ENCODE measurements around the gene MADD. TPM values are rescaled to one million over a fixed set of nuclear protein-coding genes. Genes with fewer than 3 reads are reported as not detected.

The MADD gene
- polyA plus RNA-seq, 1 donor, result 33.7 TPM

- no peak for DNase-seq
Measured at GRCh38 chr11:47360341-47360740, 90.4 kb downstream of the MADD start.

GRCh38 chr11:47361419-47361818 is 91.5 kb downstream of the MADD start:
- no peak for DNase-seq

GRCh38 chr11:47366020-47366490 is 96.1 kb downstream of the MADD start:
- no peak for DNase-seq

GRCh38 chr11:47369676-47370075 is 99.7 kb downstream of the MADD start:
- DNase-seq, result no peak

GRCh38 chr11:47372422-47372821 is 102.5 kb downstream of the MADD start:
- DNase-seq, result no peak

GRCh38 chr11:47373876-47374719 is 104.2 kb downstream of the MADD start:
- peak; percentile 73 for DNase-seq

- DNase-seq, result no peak
Measured at GRCh38 chr11:47374720-47375019, 104.7 kb downstream of the MADD start.

- DNase-seq, result no peak
Measured at GRCh38 chr11:47375020-47375419, 105.1 kb downstream of the MADD start.

- DNase-seq, result no peak
Measured at GRCh38 chr11:47375546-47376085, 105.7 kb downstream of the MADD start.

GRCh38 chr11:47376107-47376524 is 106.2 kb downstream of the MADD start:
- no peak for DNase-seq

- DNase-seq, result no peak
Measured at GRCh38 chr11:47376525-47377371, 106.8 kb downstream of the MADD start.

- DNase-seq, result no peak
Measured at GRCh38 chr11:47377571-47378009, 107.7 kb downstream of the MADD start.

- DNase-seq, result no peak
Measured at GRCh38 chr11:47378010-47378835, 108.3 kb downstream of the MADD start, which contains the start of gene SPI1. TSS of gene SPI1 (minus strand) at chr11:47378547. CDS start at chr11:47378353, 194 bp downstream.

GRCh38 chr11:47378836-47379170 is 108.9 kb downstream of the MADD start:
- DNase-seq, result no peak

- no peak for DNase-seq
Measured at GRCh38 chr11:47379317-47379716, 109.4 kb downstream of the MADD start.

Other genes starting within 250 kb of the MADD start
- gene ARFGAP2, start 93.3 kb upstream of the MADD start, polyA plus RNA-seq (ENCODE audit: insufficient read length), result 87.8 TPM
- gene PACSIN3, start 83.7 kb upstream of the MADD start, polyA plus RNA-seq (ENCODE audit: insufficient read length), result 284 TPM
- 14.5 TPM for gene DDB2, start 55.2 kb upstream of the MADD start, polyA plus RNA-seq (ENCODE audit: insufficient read length)
- gene ACP2, start 21.3 kb upstream of the MADD start, polyA plus RNA-seq (ENCODE audit: insufficient read length), result 30.8 TPM
- 20.9 TPM for gene NR1H3, start 12.1 kb upstream of the MADD start, polyA plus RNA-seq (ENCODE audit: insufficient read length)
- 0.49 TPM for gene MYBPC3, start 82.6 kb downstream of the MADD start, polyA plus RNA-seq (ENCODE audit: insufficient read length)
- 11.3 TPM for gene SPI1, start 108.4 kb downstream of the MADD start, polyA plus RNA-seq (ENCODE audit: insufficient read length)
- gene SLC39A13, start 138.5 kb downstream of the MADD start, polyA plus RNA-seq (ENCODE audit: insufficient read length), result 38.8 TPM
- gene PSMC3, start 156.3 kb downstream of the MADD start, polyA plus RNA-seq (ENCODE audit: insufficient read length), result 126 TPM
- gene RAPSN, start 179.0 kb downstream of the MADD start, polyA plus RNA-seq (ENCODE audit: insufficient read length), result 126 TPM

Measured in hindlimb muscle (tissue), 1 donor.